ENCODE results near the gene NBEAL2.

Gene NBEAL2

GRCh38 chr3:46984591-46985459, 5.4 kb downstream of the NBEAL2 start:
- no peaks in the 10 kb centered on the region for H3K36me3 ChIP-seq (ENCODE audit: control insufficient read depth, insufficient read depth, low read length, severe bottlenecking)
- peaks cover 4% of the 10 kb centered on the region for H3K4me1 ChIP-seq (ENCODE audit: control insufficient read depth, insufficient read depth, low read length)
- H3K9me3 ChIP-seq (ENCODE audit: control insufficient read depth, low read length), result no peaks in the 10 kb centered on the region
- no peaks in the 10 kb centered on the region for H3K27me3 ChIP-seq (replicated peaks; ENCODE audit: control insufficient read depth, insufficient read depth, low read length)
- no peak overlapping the region for H3K4me3 ChIP-seq (ENCODE audit: low read length)
- no peak overlapping the region for H3K9ac ChIP-seq (ENCODE audit: low read length)
- no peak for DNase-seq (ENCODE audit: low read depth)

GRCh38 chr3:46985588-46985987, 6.1 kb downstream of the NBEAL2 start:
- H3K27me3 ChIP-seq (replicated peaks; ENCODE audit: control insufficient read depth, insufficient read depth, low read length), result no peaks in the 10 kb centered on the region
- no peaks in the 10 kb centered on the region for H3K4me1 ChIP-seq (ENCODE audit: control insufficient read depth, insufficient read depth, low read length)
- H3K9ac ChIP-seq (ENCODE audit: low read length), result no peak overlapping the region
- no peaks in the 10 kb centered on the region for H3K36me3 ChIP-seq (ENCODE audit: control insufficient read depth, insufficient read depth, low read length, severe bottlenecking)
- no peak overlapping the region for H3K4me3 ChIP-seq (ENCODE audit: low read length)
- no peak for DNase-seq (ENCODE audit: low read depth)
- H3K9me3 ChIP-seq (ENCODE audit: control insufficient read depth, low read length), result no peaks in the 10 kb centered on the region

DNA sequence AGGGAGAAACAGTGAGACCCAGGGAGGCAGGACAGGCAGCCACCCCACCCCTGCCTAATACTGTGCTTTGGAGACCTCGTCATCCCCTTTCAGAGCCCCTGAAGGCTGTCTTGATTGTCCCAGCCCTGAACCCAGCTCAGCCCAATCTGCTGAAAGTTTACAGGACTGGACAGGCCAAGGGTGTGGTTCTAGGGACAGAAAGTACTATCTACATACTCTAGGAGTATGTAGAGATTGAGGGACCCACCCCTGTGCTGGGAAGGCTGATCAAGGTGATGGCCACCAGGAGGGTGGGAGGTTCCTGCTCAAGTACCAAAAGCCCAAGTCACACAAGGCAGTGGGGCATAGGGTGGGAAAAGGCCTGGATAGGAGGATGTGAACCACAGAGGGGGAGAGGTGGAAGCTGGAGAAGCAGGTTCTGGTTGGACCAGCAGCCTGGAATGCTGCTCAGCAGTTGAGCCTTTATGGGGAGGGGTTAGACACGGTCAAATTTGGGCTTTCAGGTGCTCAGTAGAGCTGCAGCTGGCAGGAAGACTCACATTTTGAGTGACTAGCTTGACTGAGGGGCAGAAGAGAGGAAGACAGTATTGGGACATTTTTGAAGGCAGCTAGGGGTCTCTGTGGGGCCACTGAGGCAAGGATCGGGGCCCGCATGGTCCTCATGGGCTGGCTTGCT, 6.7 kb downstream of the NBEAL2 start:
- DNase-seq (ENCODE audit: low read depth), result no peak
- no peak overlapping the region for H3K9ac ChIP-seq (ENCODE audit: low read length)
- no peaks in the 10 kb centered on the region for H3K27me3 ChIP-seq (replicated peaks; ENCODE audit: control insufficient read depth, insufficient read depth, low read length)
- no peaks in the 10 kb centered on the region for H3K36me3 ChIP-seq (ENCODE audit: control insufficient read depth, insufficient read depth, low read length, severe bottlenecking)
- no peaks in the 10 kb centered on the region for H3K4me1 ChIP-seq (ENCODE audit: control insufficient read depth, insufficient read depth, low read length)
- H3K4me3 ChIP-seq (ENCODE audit: low read length), result no peak overlapping the region
- no peaks in the 10 kb centered on the region for H3K9me3 ChIP-seq (ENCODE audit: control insufficient read depth, low read length)

DNA sequence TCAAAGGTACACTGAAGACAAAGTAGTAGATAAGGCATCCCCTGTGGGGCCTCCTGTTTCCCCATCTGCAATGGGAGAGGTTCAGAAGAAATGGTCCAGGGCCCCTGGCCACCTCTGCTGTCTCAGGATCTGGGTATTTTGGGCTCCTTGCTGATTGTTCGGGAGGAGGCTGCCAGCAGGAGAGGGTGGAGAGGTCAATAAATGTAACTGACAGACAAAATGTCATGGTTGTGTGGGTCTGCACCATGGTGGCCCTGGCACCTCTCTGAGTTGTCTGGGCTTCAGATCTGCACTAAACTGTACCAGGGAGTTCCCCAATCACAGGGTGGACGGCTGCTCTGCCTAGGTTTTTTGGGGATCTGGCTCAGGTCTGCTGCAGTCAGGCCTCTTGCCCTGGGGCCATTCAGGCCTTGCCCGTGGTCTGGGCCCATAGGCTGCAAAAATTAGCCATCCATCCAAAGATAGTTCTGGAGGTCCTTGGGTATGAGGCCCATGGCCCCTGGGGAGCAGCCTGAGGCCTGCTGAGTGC, 7.4 kb downstream of the NBEAL2 start:
- Histone ChIP-seq H3K4me1 (ENCODE audit: control insufficient read depth, insufficient read depth, low read length) (no peaks in the 10 kb centered on the region), H3K27me3 (replicated peaks; ENCODE audit: control insufficient read depth, insufficient read depth, low read length) (no peaks in the 10 kb centered on the region), H3K9me3 (ENCODE audit: control insufficient read depth, low read length) (no peaks in the 10 kb centered on the region), H3K4me3 (ENCODE audit: low read length) (no peak overlapping the region), H3K9ac (ENCODE audit: low read length) (no peak overlapping the region), H3K36me3 (ENCODE audit: control insufficient read depth, insufficient read depth, low read length, severe bottlenecking) (no peaks in the 10 kb centered on the region)
- DNase-seq (ENCODE audit: low read depth), result no peak

DNA sequence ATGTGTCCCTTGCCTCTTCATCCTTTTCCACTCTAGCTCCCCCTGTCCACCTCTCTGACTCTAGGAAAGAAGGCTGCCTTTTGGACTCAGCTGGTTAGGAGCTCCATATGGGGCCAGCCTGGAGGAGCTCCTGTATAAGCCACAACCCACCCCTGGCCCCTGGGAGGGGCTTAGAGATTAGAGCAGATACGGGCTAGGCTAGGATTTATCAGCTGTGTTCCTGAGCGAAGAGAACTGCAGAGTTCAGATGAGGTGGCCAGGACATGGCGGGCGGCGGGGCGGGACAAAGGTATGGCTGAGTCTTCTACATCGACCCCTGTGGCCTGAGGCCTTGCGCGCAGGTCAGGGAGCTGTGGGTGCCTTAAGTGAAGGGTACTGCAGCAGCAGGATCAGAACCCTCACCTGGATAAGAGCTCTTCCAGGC, 7.9 kb downstream of the NBEAL2 start:
- Histone ChIP-seq H3K36me3 (ENCODE audit: control insufficient read depth, insufficient read depth, low read length, severe bottlenecking) (no peaks in the 10 kb centered on the region), H3K4me3 (ENCODE audit: low read length) (no peak overlapping the region), H3K9me3 (ENCODE audit: control insufficient read depth, low read length) (no peaks in the 10 kb centered on the region), H3K9ac (ENCODE audit: low read length) (no peak overlapping the region), H3K4me1 (ENCODE audit: control insufficient read depth, insufficient read depth, low read length) (no peaks in the 10 kb centered on the region), H3K27me3 (replicated peaks; ENCODE audit: control insufficient read depth, insufficient read depth, low read length) (no peaks in the 10 kb centered on the region)
- DNase-seq (ENCODE audit: low read depth), result no peak

DNA sequence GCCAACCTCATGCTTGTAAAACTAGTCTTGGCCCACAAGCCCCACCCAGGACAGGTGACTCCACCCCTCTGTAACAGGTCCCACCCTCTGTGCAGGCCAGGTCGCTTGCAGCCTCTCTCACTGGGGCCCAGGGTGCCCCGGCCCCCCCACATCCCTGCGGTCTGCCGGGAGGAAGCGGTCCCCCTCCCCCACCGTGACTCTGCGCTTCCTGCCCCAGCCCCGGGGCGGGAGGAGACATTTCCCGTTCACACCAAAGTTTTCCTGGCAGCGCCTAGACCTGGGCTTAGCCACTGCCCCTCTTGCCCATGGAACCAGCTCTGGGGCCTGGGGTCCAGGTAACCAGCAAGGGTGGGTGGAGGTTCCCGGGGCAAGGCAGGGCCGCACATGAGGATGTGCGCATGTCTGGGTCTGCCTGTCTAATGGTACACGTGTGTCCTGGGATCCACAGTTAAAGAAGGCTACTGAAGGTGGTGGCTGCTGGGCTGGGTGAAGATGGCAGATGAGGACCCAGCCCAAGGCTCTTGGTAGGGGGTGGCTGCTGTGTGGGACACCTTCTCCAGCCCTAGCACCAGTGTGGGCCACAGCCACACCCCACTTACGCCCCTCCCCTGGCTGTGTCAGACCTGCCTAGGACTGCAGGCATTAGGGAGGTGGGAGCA, 8.4 kb downstream of the NBEAL2 start:
- Histone ChIP-seq H3K9me3 (ENCODE audit: control insufficient read depth, low read length) (no peaks in the 10 kb centered on the region), H3K4me3 (ENCODE audit: low read length) (no peak overlapping the region), H3K9ac (ENCODE audit: low read length) (no peak overlapping the region), H3K27me3 (replicated peaks; ENCODE audit: control insufficient read depth, insufficient read depth, low read length) (no peaks in the 10 kb centered on the region), H3K36me3 (ENCODE audit: control insufficient read depth, insufficient read depth, low read length, severe bottlenecking) (no peaks in the 10 kb centered on the region), H3K4me1 (ENCODE audit: control insufficient read depth, insufficient read depth, low read length) (no peaks in the 10 kb centered on the region)
- DNase-seq (ENCODE audit: low read depth), result no peak

DNA sequence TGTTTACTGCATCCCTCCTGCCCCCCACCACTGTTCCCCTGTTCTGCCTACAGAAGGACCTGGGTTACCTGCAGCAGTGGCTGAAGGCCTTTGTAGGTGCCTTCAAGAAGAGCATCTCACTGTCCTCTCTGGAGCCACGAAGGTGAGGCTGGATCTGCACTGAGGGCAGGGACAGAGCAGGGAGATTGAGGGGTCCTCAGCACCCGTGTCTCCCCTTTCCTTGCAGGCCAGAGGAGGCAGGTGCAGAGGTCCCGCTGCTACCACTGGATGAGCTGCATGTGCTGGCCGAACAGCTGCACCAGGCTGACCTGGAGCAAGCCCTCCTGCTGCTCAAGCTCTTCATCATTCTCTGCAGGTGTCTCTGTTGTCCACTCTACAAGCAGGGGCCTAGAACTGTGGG, 9.2 kb downstream of the NBEAL2 start:
- no peak for DNase-seq (ENCODE audit: low read depth)
- H3K27me3 ChIP-seq (replicated peaks; ENCODE audit: control insufficient read depth, insufficient read depth, low read length), result no peaks in the 10 kb centered on the region
- H3K4me3 ChIP-seq (ENCODE audit: low read length), result no peak overlapping the region
- H3K9ac ChIP-seq (ENCODE audit: low read length), result no peak overlapping the region
- H3K9me3 ChIP-seq (ENCODE audit: control insufficient read depth, low read length), result no peaks in the 10 kb centered on the region
- H3K4me1 ChIP-seq (ENCODE audit: control insufficient read depth, insufficient read depth, low read length), result no peaks in the 10 kb centered on the region
- no peaks in the 10 kb centered on the region for H3K36me3 ChIP-seq (ENCODE audit: control insufficient read depth, insufficient read depth, low read length, severe bottlenecking)

DNA sequence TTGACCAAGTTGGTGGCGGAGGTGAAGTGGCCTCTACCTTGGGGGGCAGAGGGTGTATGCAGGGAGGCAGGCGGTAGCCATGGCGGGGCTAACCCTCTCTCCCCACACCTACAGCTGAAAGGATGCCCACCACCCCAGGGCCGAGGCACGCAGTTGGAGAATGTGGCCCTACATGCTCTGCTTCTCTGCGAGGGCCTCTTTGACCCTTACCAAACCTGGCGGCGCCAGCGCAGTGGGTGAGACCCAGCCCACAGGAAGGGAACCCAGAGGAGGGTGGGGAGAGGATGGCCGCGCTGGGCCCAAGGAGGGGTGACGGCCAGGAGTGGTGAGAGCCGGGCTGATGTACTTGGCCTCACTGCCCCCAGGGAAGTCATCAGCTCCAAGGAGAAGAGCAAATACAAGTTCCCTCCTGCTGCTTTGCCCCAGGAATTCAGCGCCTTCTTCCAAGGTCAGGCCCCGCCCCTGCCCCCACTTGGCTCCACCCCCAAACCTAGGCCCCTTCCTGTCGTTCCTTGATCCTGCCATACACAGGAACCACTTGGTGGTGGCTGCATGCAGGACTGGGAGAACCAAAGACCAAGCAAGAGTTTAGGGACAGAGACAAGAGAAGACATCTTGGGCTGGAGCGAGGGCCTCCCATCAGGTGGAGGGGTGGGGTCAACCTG, 9.8 kb downstream of the NBEAL2 start:
- no peaks in the 10 kb centered on the region for H3K9me3 ChIP-seq (ENCODE audit: control insufficient read depth, low read length)
- no peaks in the 10 kb centered on the region for H3K27me3 ChIP-seq (replicated peaks; ENCODE audit: control insufficient read depth, insufficient read depth, low read length)
- H3K36me3 ChIP-seq (ENCODE audit: control insufficient read depth, insufficient read depth, low read length, severe bottlenecking), result no peaks in the 10 kb centered on the region
- no peaks in the 10 kb centered on the region for H3K4me1 ChIP-seq (ENCODE audit: control insufficient read depth, insufficient read depth, low read length)
- DNase-seq (ENCODE audit: low read depth), result no peak
- no peak overlapping the region for H3K4me3 ChIP-seq (ENCODE audit: low read length)
- H3K9ac ChIP-seq (ENCODE audit: low read length), result no peak overlapping the region

GRCh38 chr3:46990573-46991374, 11.3 kb downstream of the NBEAL2 start:
- no peak for DNase-seq (ENCODE audit: low read depth)
- H3K9ac ChIP-seq (ENCODE audit: low read length), result no peak overlapping the region
- no peaks in the 10 kb centered on the region for H3K9me3 ChIP-seq (ENCODE audit: control insufficient read depth, low read length)
- no peaks in the 10 kb centered on the region for H3K36me3 ChIP-seq (ENCODE audit: control insufficient read depth, insufficient read depth, low read length, severe bottlenecking)
- no peak overlapping the region for H3K4me3 ChIP-seq (ENCODE audit: low read length)
- no peaks in the 10 kb centered on the region for H3K27me3 ChIP-seq (replicated peaks; ENCODE audit: control insufficient read depth, insufficient read depth, low read length)
- H3K4me1 ChIP-seq (ENCODE audit: control insufficient read depth, insufficient read depth, low read length), result no peaks in the 10 kb centered on the region

DNA sequence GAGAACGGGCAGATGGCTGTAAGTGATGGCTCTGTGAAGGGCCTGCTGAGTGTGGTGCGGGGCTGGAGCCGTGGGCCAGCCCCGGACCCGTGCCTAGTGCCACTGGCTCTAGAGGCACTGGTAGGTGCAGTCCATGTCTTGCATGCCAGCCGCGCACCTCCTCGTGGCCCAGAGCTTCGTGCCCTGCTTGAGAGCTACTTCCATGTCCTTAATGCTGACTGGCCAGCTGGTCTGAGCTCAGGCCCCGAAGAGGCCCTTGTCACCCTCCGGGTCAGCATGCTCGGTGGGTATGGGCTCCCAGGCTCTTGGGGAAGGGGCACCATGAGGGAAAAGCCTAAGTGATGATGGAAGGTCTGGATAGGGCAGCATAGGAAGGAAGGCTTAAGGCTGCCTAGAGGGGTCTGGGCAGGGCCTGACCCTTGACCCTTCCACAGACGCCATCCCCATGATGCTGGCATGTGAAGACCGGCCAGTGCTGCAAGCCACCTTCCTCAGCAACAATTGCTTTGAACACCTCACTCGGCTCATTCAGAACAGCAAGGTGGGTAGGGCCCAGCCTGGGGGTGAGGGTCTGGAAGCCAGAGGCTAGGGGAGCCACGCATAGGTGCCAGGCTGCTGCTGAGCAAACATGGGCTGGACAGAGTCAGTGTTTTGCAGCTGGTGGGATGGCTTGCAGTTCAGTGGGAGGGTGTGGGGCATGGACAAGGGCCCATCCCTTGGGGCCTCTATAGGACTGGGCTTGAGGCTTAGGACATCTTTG, 12.1 kb downstream of the NBEAL2 start:
- H3K4me1 ChIP-seq (ENCODE audit: control insufficient read depth, insufficient read depth, low read length), result no peaks in the 10 kb centered on the region
- H3K36me3 ChIP-seq (ENCODE audit: control insufficient read depth, insufficient read depth, low read length, severe bottlenecking), result no peaks in the 10 kb centered on the region
- H3K27me3 ChIP-seq (replicated peaks; ENCODE audit: control insufficient read depth, insufficient read depth, low read length), result no peaks in the 10 kb centered on the region

More for the DNA sequence above, 12.1 kb downstream of the NBEAL2 start:
- Histone ChIP-seq H3K9me3 (ENCODE audit: control insufficient read depth, low read length) (no peaks in the 10 kb centered on the region), H3K9ac (ENCODE audit: low read length) (no peak overlapping the region), H3K4me3 (ENCODE audit: low read length) (no peak overlapping the region)
- DNase-seq (ENCODE audit: low read depth), result no peak

Data from adipocyte (in vitro differentiated cells).